Right lobe of liver (tissue), 6 donors: ENCODE data around the gene ALDH5A1. TPM values are rescaled to one million over a fixed set of nuclear protein-coding genes. Genes with fewer than 3 reads are reported as not detected.
A peak's percentile ranks its signal among the peaks of the same experiment; 100 is the strongest.

ENCODE experiments used
- ATAC-seq, 4 donors: fragments of 200-7000 bp; cut with Tn5 transposase; one replicate each; pipeline ENCODE4 v1.9.1; 2020; ENCODE audit warnings: mild to moderate bottlenecking in 4 of 4, moderate library complexity in 4 of 4
- DNase-seq, 3 donors: peaks; one replicate each; pipeline ENCODE4 v3.0.0-alpha.2; 2020
- H3K27ac ChIP-seq, 3 donors: fragments of 200-600 bp; one replicate each; pipeline ENCODE4 v1.8.0; 2022
- H3K27me3 ChIP-seq, 2 donors: fragments of 200-600 bp; one replicate each; pipeline ENCODE4 v1.8.0; 2022
- H3K36me3 ChIP-seq, 4 donors: fragments of 200-600 bp; sonication (generic) in 1 of 4; one replicate each; pipeline versions ENCODE4 v1.5.1 to v1.8.0; 2017 to 2022; ENCODE audit warnings: control low read depth in 1 of 4
- H3K4me1 ChIP-seq, 4 donors: fragments of 200-600 bp; sonication (generic) in 1 of 4; one replicate each; pipeline versions ENCODE4 v1.5.1 to v1.8.0; 2017 to 2022; ENCODE audit warnings: control low read depth in 1 of 4
- H3K4me3 ChIP-seq, 3 donors: fragments of 200-600 bp; one replicate each; pipeline ENCODE4 v1.8.0; 2022
- H3K9me3 ChIP-seq, 4 donors: fragments of 200-600 bp; sonication (generic) in 1 of 4; one replicate each; pipeline versions ENCODE4 v1.5.1 to v1.8.0; 2017 to 2022; ENCODE audit warnings: control low read depth in 1 of 4
- CTCF ChIP-seq, 4 donors: fragments of 200-600 bp in 3 of 4; fragments of 450-650 bp in 1 of 4; IDR thresholded peaks; one replicate each; pipeline versions ENCODE4 v1.5.1 to v1.8.0; 2016 to 2022; ENCODE audit warnings: antibody characterized with exemption in 4 of 4, mild to moderate bottlenecking in 2 of 4
- POLR2A ChIP-seq: fragments of 450-650 bp; IDR thresholded peaks from one replicate; pipeline ENCODE4 v1.6.1; 2017; ENCODE audit warnings: antibody characterized with exemption, mild to moderate bottlenecking
- WGBS: methylation state at CpG from one replicate; pipeline ENCODE4 v1.1.6; 2018; ENCODE audit warnings: low coverage, low lambda C conversion rate; ENCODE audit not compliant: insufficient coverage; ENCODE audit errors: missing lambda C conversion rate; 5-methylcytosine and 5-hydroxymethylcytosine counted together
- intact Hi-C, 2 donors: fragments of 100-400 bp; cut with DNase I; formaldehyde crosslinking; loops; one replicate each; pipeline versions ENCODE4 v1.11.2 to v1.14.1; 2022
- total RNA-seq, 6 experiments: library from RNA; depleted of rRNA in 2 of 6; stranded (reverse); fragments of >200 nt in 2 of 6; fragmentation: NEBNext Ultra II Directional in 3 of 6; extraction: Animal tissue kit (Norgen Biotek cat#: 25700) in 3 of 6; gene quantifications; one replicate each; pipeline versions ENCODE4 v1.1.0 to v1.2.4, GENCODE V29; 2016 to 2023
- donor health status: DM: no; HTN: yes; CAD: no.
- donor health status: DM: no; HTN: no; CAD: no.
- donor health status: DM: no; HTN: no; CAD: no.
- donor health status: DM: no; HTN: yes; CAD: no.
- donor health status: DM: no; HTN: yes; CAD: no.

The ALDH5A1 gene
- total RNA-seq, 6 experiments from 2014 or later = 24.2 to 71.0 (median 47.2) TPM

GRCh38 chr6:24490948-24491347 lies 3.8 kb upstream of the ALDH5A1 start:
- no peak for ATAC-seq

GRCh38 chr6:24492475-24492874 lies 2.3 kb upstream of the ALDH5A1 start:
- intact Hi-C loops = no loop called here
- 64% methylated on average over 3 of the region's 3 CpGs for WGBS
- Histone ChIP-seq H3K36me3 (no peaks in the 10 kb centered on the region), H3K27ac (no peak overlapping the region), H3K4me3 (no peak overlapping the region), H3K27me3 (no peaks in the 10 kb centered on the region), H3K9me3 (no peaks in the 10 kb centered on the region), H3K4me1 (peaks cover 0 to 44% (median 10%) of the 10 kb centered on the region in 4 donors)
- TF ChIP-seq CTCF (IDR thresholded peaks at IDR 0.05) = peak in 1 of 4 donors; percentile 16
- no peak for TF ChIP-seq POLR2A
- peak in 1 of 3 donors; percentile 26 for DNase-seq
- no peak for ATAC-seq

More at GRCh38 chr6:24490948-24491347, 3.8 kb upstream of the ALDH5A1 start:
- no peak for DNase-seq
- Histone ChIP-seq H3K27me3 (no peaks in the 10 kb centered on the region), H3K27ac (peak overlapping the region in 2 of 3 donors; percentile 81 to 88), H3K9me3 (no peaks in the 10 kb centered on the region), H3K36me3 (no peaks in the 10 kb centered on the region), H3K4me3 (no peak overlapping the region), H3K4me1 (peaks cover 0 to 44% (median 10%) of the 10 kb centered on the region in 4 donors)
- intact Hi-C loops = no loop called here
- TF ChIP-seq POLR2A = no peak
- TF ChIP-seq CTCF (IDR thresholded peaks at IDR 0.05) = peak in 1 of 4 donors; percentile 7
- 66% methylated on average over 4 of the region's 4 CpGs for WGBS

GRCh38 chr6:24493945-24494820 lies 586 bp upstream of the ALDH5A1 start:
- TF ChIP-seq POLR2A = no peak
- TF ChIP-seq CTCF (IDR thresholded peaks at IDR 0.05) = peak in 1 of 4 donors; percentile 41
- Histone ChIP-seq H3K4me3 (peak overlapping the region; percentile 58 to 80 (median 78)), H3K27ac (peak overlapping the region; percentile 61 to 85 (median 77)), H3K9me3 (no peaks in the 10 kb centered on the region), H3K27me3 (no peaks in the 10 kb centered on the region), H3K36me3 (no peaks in the 10 kb centered on the region), H3K4me1 (peaks cover 0 to 41% (median 7%) of the 10 kb centered on the region in 4 donors)
- intact Hi-C loops = no loop called here
- WGBS = 9% methylated on average over 32 of the region's 36 CpGs
- DNase-seq (no peak), ATAC-seq (peak in 2 of 4 donors; percentile 0 to 87)

- intact Hi-C loops = no loop called here
- ATAC-seq = no peak
- Histone ChIP-seq H3K36me3 (no peaks in the 10 kb centered on the region), H3K4me3 (no peak overlapping the region), H3K27ac (no peak overlapping the region), H3K4me1 (peaks cover 0 to 20% (median 0%) of the 10 kb centered on the region in 4 donors), H3K27me3 (no peaks in the 10 kb centered on the region), H3K9me3 (no peaks in the 10 kb centered on the region)
- WGBS = 93% methylated on average over 10 of the region's 11 CpGs
- no peak for DNase-seq
- TF ChIP-seq CTCF (IDR thresholded peaks at IDR 0.05) = no peak
- no peak for TF ChIP-seq POLR2A
Measured at GRCh38 chr6:24497254-24497970, 2.6 kb downstream of the ALDH5A1 start.
